ENCODE data around the gene AGPAT2. TPM values are rescaled to one million over a fixed set of nuclear protein-coding genes. Genes with fewer than 3 reads are reported as not detected.

Gene AGPAT2
- total and polyA plus RNA-seq, 2 donors from 2014 or later = 73.4 to 83.6 TPM

DNA sequence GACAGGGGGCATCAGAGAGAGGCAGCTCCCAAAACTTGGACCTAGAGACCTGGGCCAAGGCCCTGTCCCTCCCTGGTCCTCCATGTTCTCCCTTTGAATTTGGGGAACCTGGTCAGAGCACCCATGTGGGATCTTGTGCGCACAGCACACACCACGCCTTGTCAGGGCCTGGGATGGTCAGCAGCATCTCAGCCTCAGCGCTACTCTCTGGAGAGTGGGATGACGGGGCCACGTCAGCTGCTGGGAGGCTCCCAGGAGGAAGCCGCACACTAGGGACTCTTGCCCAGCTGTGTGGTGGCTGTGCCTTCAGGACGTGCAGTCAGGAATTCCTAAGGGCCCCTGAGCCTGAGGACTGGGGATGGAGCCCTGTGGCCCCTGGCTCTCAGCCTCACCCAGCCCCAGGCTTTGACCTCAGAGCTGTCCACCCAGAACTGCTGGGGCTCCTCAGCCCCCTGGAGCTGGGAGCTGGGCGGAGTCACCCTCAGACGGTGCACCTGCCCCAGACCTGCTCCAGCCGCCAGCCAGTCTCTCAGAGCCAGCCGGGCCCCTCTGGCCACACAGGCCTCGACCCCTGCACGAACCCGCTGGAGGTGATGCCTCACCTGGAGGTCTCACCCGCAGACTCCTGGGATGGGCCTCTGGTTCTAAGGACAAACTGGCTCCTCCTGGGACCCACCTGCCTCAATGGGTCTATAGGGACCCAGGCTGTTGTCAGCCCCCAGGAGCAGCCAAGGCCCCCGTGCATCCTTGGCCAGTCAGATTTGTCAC is 62.9 kb downstream of the AGPAT2 start:
- no peaks in the 10 kb centered on the region for H3K27me3 ChIP-seq (ENCODE audit: control insufficient read depth, insufficient read depth, low read length)
- intact Hi-C loops (cut with DNase I) = loop anchor here (10.0 kb wide), 1 partner anchor 80 kb away; the partner anchor contains the start of gene NOTCH1
- TF ChIP-seq, protein P1, sequence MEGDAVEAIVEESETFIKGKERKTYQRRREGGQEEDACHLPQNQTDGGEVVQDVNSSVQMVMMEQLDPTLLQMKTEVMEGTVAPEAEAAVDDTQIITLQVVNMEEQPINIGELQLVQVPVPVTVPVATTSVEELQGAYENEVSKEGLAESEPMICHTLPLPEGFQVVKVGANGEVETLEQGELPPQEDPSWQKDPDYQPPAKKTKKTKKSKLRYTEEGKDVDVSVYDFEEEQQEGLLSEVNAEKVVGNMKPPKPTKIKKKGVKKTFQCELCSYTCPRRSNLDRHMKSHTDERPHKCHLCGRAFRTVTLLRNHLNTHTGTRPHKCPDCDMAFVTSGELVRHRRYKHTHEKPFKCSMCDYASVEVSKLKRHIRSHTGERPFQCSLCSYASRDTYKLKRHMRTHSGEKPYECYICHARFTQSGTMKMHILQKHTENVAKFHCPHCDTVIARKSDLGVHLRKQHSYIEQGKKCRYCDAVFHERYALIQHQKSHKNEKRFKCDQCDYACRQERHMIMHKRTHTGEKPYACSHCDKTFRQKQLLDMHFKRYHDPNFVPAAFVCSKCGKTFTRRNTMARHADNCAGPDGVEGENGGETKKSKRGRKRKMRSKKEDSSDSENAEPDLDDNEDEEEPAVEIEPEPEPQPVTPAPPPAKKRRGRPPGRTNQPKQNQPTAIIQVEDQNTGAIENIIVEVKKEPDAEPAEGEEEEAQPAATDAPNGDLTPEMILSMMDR (IDR thresholded peaks at IDR 0.05; ENCODE audit: borderline replicate concordance, extremely low read depth, insufficient read depth) = no peak
- FAIRE-seq (no peak), DNase-seq (peak in 2 of 5 donors; percentile 57 to 80)
- H3K4me1 ChIP-seq (ENCODE audit: control insufficient read depth in 2 of 3, insufficient read depth in 2 of 3, low read depth in 1 of 3, low read length in 3 of 3) = peaks cover 0 to 33% (median 15%) of the 10 kb centered on the region in 3 donors
- H3K27ac ChIP-seq (ENCODE audit: low read depth in 2 of 2, low read length in 2 of 2) = peak overlapping the region in 1 of 2 donors; percentile 1
- no peak overlapping the region for H3K9ac ChIP-seq (ENCODE audit: low read length in 3 of 3)
- H3K4me3 ChIP-seq (ENCODE audit: low read length in 3 of 3) = no peak overlapping the region
- H3K9me3 ChIP-seq (ENCODE audit: control insufficient read depth in 2 of 3, insufficient read depth in 1 of 3, low read length in 3 of 3) = no peaks in the 10 kb centered on the region
- no peaks in the 10 kb centered on the region for H3K36me3 ChIP-seq (ENCODE audit: control insufficient read depth in 2 of 3, insufficient read depth in 3 of 3, low read length in 3 of 3)

DNA sequence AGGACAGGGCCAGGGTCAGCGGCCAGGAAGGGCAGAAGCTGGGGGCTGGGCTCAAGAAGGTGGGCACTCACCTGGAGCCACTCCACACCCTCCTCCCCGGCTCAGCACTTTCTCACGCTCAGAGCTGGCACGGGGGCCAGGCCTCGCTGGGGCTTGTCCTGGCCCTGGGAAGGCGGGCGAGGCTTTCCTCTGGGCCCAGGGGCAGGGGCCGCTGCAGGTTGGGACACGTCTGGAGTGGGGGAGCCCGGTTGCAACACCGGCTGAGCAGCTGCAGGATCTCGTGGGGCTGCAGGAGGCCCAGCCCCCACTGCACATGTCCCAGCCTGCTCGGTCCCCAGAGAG is 63.4 kb downstream of the AGPAT2 start:
- no peak overlapping the region for H3K27ac ChIP-seq (ENCODE audit: low read depth in 2 of 2, low read length in 2 of 2)
- intact Hi-C loops (cut with DNase I) = loop anchor here (10.0 kb wide), 1 partner anchor 79 kb away; the partner anchor contains the start of gene NOTCH1

More for the DNA sequence above, 63.4 kb downstream of the AGPAT2 start:
- no peaks in the 10 kb centered on the region for H3K36me3 ChIP-seq (ENCODE audit: control insufficient read depth in 2 of 3, insufficient read depth in 3 of 3, low read length in 3 of 3)
- H3K4me1 ChIP-seq (ENCODE audit: control insufficient read depth in 2 of 3, insufficient read depth in 2 of 3, low read depth in 1 of 3, low read length in 3 of 3) = peaks cover 0 to 37% (median 15%) of the 10 kb centered on the region in 3 donors
- H3K9me3 ChIP-seq (ENCODE audit: control insufficient read depth in 2 of 3, insufficient read depth in 1 of 3, low read length in 3 of 3) = no peaks in the 10 kb centered on the region
- FAIRE-seq = no peak
- H3K9ac ChIP-seq (ENCODE audit: low read length in 3 of 3) = no peak overlapping the region
- H3K4me3 ChIP-seq (ENCODE audit: low read length in 3 of 3) = no peak overlapping the region
- DNase-seq = peak in 2 of 5 donors; percentile 59
- TF ChIP-seq, protein P1 (IDR thresholded peaks at IDR 0.05; ENCODE audit: borderline replicate concordance, extremely low read depth, insufficient read depth) = no peak
- H3K27me3 ChIP-seq (ENCODE audit: control insufficient read depth, insufficient read depth, low read length) = no peaks in the 10 kb centered on the region

Small RNA genes within 50 kb of the gene (microRNA-seq; reads per million reads assigned to microRNA genes)
- 104,134 reads per million, percentile 100 among the genes with 10 or more reads in this experiment for gene MIR126

Other genes starting within 250 kb of the AGPAT2 start
- gene INPP5E, start 247.6 kb downstream of the AGPAT2 start, total RNA-seq = 14.0 TPM
- gene INPP5E, start 247.6 kb downstream of the AGPAT2 start, polyA plus RNA-seq (ENCODE audit: insufficient read depth, low read depth, low replicate concordance) = 6.9 TPM
- 67.1 TPM for gene SEC16A, start 204.4 kb downstream of the AGPAT2 start, total RNA-seq
- 37.0 TPM for gene SEC16A, start 204.4 kb downstream of the AGPAT2 start, polyA plus RNA-seq (ENCODE audit: insufficient read depth, low read depth, low replicate concordance)
- 77.2 TPM for gene NOTCH1, start 141.4 kb downstream of the AGPAT2 start, total RNA-seq
- gene NOTCH1, start 141.4 kb downstream of the AGPAT2 start, polyA plus RNA-seq (ENCODE audit: insufficient read depth, low read depth, low replicate concordance) = 6.5 TPM
- 140 TPM for gene EGFL7, start 24.5 kb downstream of the AGPAT2 start, total RNA-seq
- 137 TPM for gene EGFL7, start 24.5 kb downstream of the AGPAT2 start, polyA plus RNA-seq (ENCODE audit: insufficient read depth, low read depth, low replicate concordance)
- gene DIPK1B, start 25.1 kb upstream of the AGPAT2 start, total RNA-seq = 7.5 TPM
- gene DIPK1B, start 25.1 kb upstream of the AGPAT2 start, polyA plus RNA-seq (ENCODE audit: insufficient read depth, low read depth, low replicate concordance) = 22.6 TPM
- gene LCN10, start 55.5 kb upstream of the AGPAT2 start, total RNA-seq = 8.4 TPM
- gene LCN10, start 55.5 kb upstream of the AGPAT2 start, polyA plus RNA-seq (ENCODE audit: insufficient read depth, low read depth, low replicate concordance) = 3.9 TPM
- 16.0 TPM for gene LCN6, start 61.1 kb upstream of the AGPAT2 start, total RNA-seq
- not detected for gene LCN6, start 61.1 kb upstream of the AGPAT2 start, polyA plus RNA-seq (ENCODE audit: insufficient read depth, low read depth, low replicate concordance)
- gene LCN8, start 70.8 kb upstream of the AGPAT2 start, total RNA-seq = not detected
- gene LCN8, start 70.8 kb upstream of the AGPAT2 start, polyA plus RNA-seq (ENCODE audit: insufficient read depth, low read depth, low replicate concordance) = not detected
- not detected for gene LCN15, start 77.1 kb upstream of the AGPAT2 start, total RNA-seq
- not detected for gene LCN15, start 77.1 kb upstream of the AGPAT2 start, polyA plus RNA-seq (ENCODE audit: insufficient read depth, low read depth, low replicate concordance)
- 96.5 TPM for gene TMEM141, start 103.9 kb upstream of the AGPAT2 start, total RNA-seq
- 403 TPM for gene TMEM141, start 103.9 kb upstream of the AGPAT2 start, polyA plus RNA-seq (ENCODE audit: insufficient read depth, low read depth, low replicate concordance)
- gene CCDC183, start 108.9 kb upstream of the AGPAT2 start, total RNA-seq = 0.88 TPM
- 3.1 TPM for gene CCDC183, start 108.9 kb upstream of the AGPAT2 start, polyA plus RNA-seq (ENCODE audit: insufficient read depth, low read depth, low replicate concordance)
- gene RABL6, start 120.5 kb upstream of the AGPAT2 start, total RNA-seq = 70.3 TPM
- 60.4 TPM for gene RABL6, start 120.5 kb upstream of the AGPAT2 start, polyA plus RNA-seq (ENCODE audit: insufficient read depth, low read depth, low replicate concordance)
- gene AJM1, start 155.0 kb upstream of the AGPAT2 start, total RNA-seq = 5.3 TPM
- 2.5 TPM for gene AJM1, start 155.0 kb upstream of the AGPAT2 start, polyA plus RNA-seq (ENCODE audit: insufficient read depth, low read depth, low replicate concordance)
- gene PHPT1, start 162.0 kb upstream of the AGPAT2 start, total RNA-seq = 108 TPM
- gene PHPT1, start 162.0 kb upstream of the AGPAT2 start, polyA plus RNA-seq (ENCODE audit: insufficient read depth, low read depth, low replicate concordance) = 283 TPM
- 8.1 TPM for gene MAMDC4, start 164.9 kb upstream of the AGPAT2 start, total RNA-seq
- gene MAMDC4, start 164.9 kb upstream of the AGPAT2 start, polyA plus RNA-seq (ENCODE audit: insufficient read depth, low read depth, low replicate concordance) = 5.8 TPM
- gene EDF1, start 178.9 kb upstream of the AGPAT2 start, total RNA-seq = 316 TPM
- 888 TPM for gene EDF1, start 178.9 kb upstream of the AGPAT2 start, polyA plus RNA-seq (ENCODE audit: insufficient read depth, low read depth, low replicate concordance)
- 16.9 TPM for gene TRAF2, start 199.1 kb upstream of the AGPAT2 start, total RNA-seq
- 11.4 TPM for gene TRAF2, start 199.1 kb upstream of the AGPAT2 start, polyA plus RNA-seq (ENCODE audit: insufficient read depth, low read depth, low replicate concordance)

All from kidney (tissue), 14 donors.